SIG-M5 (cell line): ENCODE measurements around the gene CRACR2B.

Experiments used
- DNase-seq: peaks from one replicate; lab custom pipeline; 2025; lab: John Stamatoyannopoulos, UW

Gene CRACR2B

DNA sequence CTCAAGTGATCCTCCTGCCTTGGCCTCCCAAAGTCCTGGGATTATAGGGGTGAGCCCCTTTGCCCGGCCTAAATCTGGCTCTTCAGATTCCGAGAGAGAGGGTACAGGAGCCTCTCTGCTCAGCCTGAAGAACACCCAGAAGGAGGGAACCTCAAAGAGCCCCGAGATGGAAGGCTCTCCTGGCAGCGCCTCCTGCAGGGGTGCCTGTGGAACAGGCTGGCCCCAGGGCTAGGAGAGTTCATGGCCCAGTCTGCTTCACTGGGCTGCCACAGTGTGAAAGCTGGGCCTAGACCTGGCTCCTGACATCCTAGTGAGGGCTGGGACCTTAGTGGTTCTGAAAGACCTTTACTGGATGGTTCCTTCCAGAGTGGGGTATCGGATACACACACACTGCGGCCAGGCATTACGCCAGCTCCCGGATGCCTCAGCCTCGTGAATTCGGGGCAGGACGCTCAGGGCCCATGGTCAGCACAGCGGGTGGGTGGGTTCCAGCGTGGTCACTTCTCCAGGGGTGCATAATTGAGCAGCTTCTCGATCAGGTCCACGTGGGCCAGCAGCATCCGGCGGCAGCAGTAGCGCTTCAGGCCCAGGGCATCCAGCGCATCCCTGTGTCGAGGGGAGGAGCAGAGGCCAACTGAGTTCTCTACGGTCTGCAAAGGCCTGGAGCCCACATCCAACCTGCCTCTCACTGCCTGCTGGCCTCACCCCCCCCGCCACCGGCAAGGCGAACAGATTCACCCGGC is 12.3 kb downstream of the CRACR2B start:
- no peak for DNase-seq

DNA sequence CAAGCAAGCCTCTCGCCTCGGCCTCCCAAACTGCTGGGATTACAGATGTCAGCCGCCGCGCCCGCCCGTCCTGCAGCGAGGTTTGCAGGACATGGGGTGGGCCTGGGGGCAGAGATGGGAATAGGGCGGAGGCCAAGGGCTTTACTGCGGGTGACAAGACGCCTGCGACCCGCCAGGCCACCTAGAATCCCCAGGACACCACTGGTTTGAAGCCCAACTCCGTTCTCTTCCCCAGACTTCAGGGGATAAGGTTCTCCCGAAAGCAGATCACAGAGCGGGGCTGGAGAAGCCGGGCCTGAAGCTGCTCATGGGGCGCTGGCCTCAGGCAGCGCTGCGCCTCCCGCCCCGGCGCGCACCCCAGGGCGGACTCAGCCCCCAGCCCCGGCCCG is 14.3 kb downstream of the CRACR2B start:
- no peak for DNase-seq

DNA sequence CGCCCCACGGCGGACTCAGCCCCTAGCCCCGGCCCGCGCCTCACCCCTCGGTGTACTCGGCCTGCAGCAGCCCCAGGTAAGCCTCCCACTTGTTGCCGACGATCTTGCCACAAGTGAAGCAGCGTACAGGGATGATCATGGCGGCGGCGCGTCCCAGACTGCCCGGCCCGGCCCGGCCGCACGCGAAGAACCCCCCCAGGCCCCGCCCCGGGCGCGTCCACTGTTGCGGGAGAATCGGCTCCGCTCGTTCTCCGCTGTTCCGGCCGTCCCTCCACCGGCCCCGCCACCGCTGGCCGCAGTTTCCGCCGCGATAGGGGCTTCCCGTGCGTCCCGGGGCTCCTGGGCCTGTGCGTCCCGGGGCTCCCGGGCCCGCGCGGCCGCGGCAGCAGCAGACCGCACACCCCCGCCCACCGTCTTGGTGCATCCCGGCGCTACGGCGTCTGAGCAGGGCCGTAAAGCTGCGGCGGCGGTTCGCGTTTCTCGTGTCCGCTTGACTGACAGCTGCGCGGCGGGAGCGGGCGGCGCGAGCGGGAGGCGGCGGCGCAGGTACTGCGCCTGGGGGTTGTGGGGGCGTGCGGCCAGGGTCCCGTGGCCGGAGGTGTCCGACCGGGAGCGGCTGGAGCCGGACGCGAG is 14.8 kb downstream of the CRACR2B start, which contains the start of the genes POLR2L and TSPAN4:
Gene POLR2L (minus strand): TSS at position 160 of the 633 bp plus-strand sequence. CDS start 21 bp downstream, at position 139.
Gene TSPAN4 (plus strand): TSS at position 483 of the 633 bp plus-strand sequence. CDS start 7,453 bp downstream, outside the sequence.
- no peak for DNase-seq

DNA sequence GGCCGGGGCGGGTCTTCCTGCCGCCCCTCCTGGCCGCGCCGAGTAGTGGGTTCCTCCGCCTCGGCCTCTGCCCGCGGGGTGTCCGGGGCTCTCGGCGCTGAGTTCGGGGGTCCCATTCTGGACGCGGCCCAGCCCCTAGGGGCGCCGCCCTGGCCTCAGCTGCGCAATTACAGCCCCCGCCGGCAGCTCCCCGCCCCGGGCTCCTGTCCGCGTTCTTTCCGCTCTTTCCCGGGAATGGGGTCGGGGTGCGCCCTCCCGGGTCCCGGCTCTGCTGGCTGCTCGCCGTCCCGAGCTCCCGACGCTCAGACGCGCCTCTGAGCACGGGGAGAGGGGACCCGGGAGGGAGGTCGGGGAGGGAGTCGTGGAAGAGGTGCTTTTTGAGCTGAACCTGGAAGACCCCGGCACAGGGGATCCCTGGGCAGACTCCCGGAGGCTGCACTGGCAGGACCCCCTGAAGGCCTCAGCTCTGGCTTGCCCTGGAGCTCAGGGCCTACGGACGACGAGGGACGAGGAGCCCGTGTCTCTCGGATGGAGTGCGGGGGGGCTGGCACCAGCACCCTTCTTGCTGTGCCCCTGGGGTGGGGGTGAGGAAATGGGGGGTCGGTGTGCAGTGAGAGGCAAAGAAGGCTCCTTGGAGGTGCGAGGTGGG is 15.5 kb downstream of the CRACR2B start:
- no peak for DNase-seq

DNA sequence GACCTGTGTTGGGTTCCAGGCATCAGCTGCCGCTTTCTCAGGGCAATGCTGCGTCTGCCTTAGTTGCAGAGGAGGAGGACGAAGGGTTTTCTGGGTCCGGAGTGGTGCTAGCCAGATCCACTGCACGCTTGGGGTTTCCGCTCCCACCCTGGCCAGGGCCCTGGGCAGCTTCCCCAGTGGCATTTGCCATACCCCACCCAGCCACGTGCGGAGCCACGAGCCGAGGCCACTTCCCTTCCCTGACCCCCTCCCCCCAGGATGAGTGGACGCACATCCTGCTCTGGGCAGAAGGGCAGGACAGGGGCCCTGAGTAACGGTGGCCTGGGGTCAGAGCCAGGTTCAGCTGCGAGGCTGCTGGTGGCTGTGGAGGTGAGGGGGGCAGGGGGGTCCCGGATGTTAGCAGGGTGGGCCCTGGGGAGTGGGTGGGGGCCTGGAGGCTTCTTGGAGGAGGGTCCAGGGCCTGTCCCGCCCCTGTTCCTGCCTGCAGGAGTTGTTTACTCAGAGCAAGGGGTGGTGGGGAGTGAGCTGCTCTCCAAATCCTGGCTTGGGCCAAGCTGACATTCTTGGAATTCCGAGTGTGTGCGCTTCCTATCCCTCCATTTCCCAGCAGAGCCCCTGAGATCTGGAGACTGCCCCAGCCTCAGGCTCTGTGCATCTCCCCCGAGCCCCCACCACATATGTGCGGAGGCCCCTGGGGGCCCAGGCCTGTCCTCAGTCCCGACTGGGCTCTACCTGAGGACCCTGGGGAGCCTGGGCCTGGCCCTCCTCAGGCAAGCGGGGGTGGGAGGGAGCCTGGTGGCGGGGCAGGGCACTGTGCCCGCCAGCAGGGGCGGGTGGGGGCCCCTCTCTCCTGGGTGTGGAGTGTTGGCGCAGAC is 16.3 kb downstream of the CRACR2B start:
- DNase-seq = no peak

DNA sequence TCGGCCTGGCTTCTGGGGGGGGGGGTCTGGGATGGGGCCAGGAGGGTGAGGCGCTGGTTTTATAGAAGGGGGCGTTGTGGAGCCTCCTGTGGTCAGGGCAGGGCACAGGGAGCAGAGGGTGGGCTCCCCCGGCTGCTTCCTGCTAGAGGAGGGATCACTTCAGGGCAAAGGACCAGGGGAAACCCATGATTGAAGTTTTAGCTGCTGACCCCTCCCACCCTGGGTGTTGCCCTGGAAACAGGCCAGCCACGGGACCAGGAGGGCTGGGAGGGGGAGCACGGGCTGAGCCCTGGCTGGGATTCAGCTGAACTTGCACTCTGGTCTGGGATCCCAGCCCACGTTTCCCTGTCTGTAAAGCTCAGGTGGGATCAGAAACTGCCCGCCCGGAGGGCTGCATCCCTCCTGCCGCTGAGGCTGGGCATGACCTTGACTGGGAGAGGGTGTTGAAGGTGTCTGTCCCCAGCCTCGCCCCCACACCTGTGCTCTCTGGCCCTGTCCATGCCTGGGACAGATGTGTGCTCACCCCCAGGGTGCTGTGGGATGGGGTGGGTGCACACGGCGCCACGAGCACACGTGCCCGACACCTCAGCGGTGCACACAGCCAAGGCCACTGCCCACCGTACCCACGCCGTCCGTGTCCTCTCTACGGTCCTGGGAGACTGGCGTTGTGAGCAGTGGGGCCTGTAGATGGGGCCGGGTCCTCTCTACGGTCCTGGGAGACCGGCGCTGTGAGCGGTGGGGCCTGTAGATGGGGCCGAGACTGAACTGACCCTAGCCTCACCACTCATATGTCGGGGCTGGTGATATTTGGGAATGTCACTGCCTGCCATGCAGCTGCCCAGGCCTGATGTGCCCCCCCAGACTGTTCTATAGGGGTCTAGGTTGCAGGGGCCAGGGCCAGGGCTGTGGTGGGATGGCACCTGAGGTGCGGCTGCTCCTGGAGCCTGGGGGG is 17.2 kb downstream of the CRACR2B start:
- DNase-seq = no peak

DNA sequence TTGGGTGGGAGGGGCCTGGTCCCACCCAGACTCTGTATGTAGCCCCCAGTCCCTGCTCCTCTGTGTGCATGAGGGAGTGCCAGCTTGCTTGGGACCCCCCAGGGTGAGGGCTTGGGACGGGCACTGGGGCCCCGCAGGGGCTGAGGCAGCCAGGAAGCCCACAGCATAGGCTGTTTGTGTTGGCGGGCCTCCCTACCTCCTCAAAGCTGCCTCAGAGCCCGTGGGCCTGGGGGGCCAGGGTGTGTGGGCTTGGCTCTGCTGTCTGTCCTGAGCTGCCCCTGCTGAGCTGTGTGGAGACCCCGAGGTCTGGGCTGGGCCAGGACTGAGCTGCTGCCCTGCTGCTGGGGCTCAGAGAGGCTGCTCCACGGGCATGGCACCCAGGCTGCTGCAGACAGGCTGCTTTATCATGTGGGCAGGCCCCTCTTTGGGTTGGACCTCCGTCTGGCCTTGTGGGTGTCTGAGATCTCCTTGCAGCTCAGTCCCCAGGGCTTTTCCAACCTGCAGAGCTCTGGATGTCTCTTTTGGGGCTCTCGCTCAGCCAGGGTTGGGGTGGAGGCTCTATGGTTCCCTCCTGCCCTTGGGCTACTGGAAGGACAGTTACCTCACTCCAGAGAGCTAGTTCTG is 18.3 kb downstream of the CRACR2B start:
- DNase-seq = no peak

DNA sequence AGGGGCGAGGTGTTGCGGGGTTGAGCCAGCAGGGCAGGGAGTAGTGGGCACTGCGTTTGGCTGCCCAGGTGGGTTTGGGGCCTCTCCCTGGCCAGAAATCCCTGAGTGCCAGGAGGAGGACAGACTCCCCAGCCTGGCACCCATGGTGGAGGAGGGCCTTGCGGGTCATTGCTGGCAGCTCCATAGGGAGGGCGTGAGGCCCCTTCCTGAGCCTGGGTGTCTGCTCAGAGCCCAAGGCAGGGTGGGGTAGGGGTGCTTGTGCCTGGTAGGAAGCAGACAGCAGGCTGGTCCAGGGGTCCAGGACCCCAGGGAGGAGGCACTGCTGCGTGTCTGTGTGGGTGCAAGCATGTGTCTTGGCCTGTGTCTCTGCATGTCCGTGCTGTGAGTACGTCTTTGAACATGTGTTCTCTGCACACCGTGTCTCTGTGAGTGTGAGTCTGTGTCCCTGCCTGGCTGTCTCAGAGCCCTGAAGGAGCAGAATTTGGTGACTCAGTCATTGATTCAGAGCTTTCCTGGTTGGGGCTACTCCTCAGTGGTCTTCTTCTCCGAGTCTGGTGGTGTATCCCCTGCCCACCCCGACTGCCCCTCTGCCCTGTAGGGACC is 18.9 kb downstream of the CRACR2B start:
- no peak for DNase-seq

DNA sequence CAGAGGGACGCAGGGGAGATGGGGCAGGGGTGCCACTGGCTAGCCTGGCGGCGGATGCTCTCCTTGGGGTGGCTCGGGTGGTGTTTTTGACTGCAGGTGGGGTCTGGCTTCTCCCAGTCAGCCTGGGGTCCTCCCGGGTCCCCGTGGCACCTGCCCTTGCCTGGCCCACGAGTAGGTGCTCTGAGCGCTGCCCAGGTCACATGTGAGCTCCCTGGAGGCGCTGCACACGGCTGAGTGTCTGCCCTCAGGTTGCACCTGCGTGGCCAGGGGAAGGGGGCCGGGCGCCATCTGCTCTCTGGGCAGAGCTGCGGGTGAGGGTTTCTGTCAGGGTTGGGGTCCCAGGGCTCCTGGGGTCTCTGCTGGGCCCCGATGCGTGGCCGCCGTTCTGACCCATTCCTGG is 20.2 kb downstream of the CRACR2B start:
- no peak for DNase-seq

DNA sequence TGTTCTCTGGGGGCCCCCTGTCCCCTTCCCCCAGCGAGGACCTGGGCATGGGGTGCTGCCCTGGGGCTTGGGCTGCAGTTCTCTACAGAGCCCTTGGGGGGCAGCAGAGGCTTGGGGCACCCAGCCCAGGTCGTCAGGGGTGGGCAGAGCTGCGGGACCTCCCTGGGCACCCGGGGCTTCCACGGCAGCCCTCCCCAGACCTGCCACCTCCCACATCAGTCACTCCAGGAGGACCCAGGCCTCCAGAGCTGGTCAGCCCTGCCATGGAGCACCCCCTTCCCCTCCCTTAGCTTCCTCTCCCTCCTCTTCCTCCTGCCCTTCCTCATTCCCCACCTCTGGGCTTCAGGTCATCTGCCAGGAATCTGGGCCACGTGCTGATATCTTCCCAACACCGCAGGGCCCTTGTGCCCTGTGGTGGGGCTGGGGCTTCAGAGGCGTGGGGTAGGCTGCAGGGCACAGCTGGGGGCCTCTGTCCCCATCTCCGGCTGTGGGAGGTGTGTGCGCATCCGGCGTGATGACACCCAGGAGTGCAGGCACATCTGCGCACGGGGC is 20.7 kb downstream of the CRACR2B start:
- DNase-seq = no peak

DNA sequence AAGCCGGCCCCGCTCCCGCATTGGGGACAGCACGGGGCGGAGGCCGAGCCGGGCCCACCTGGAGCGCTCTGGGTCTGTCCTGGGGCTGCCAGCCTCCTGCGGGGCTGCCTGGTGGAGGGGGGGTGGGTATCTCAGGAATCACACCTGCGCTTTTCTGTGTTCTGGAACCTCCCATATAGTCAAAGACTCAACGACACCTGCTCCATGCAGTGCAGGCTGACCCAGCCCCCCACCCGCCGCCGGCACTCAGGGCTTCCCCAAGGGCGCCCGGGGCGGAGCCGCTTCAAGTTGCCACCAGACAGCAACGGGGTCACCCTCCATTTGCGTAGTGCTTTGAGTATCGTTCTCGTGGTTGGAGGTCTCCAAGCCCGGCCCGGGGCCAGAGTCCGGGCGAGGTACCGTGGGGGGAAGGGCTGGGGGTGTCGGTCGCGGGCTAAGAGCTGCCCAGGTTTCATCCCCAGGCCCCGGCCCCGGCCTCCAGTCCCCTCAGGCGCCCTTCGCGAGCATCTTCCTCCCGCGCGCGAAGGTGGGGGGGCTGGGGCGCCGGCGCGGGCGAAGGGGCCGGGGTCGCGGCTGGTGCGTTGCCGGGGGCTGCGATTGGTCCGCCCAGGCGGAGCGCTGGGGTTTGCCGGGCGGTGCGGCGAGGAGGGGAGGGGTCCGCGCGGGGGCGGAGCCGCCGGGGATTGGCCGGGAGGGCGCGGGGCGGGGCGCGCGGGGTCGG is 21.5 kb downstream of the CRACR2B start:
- DNase-seq = no peak

DNA sequence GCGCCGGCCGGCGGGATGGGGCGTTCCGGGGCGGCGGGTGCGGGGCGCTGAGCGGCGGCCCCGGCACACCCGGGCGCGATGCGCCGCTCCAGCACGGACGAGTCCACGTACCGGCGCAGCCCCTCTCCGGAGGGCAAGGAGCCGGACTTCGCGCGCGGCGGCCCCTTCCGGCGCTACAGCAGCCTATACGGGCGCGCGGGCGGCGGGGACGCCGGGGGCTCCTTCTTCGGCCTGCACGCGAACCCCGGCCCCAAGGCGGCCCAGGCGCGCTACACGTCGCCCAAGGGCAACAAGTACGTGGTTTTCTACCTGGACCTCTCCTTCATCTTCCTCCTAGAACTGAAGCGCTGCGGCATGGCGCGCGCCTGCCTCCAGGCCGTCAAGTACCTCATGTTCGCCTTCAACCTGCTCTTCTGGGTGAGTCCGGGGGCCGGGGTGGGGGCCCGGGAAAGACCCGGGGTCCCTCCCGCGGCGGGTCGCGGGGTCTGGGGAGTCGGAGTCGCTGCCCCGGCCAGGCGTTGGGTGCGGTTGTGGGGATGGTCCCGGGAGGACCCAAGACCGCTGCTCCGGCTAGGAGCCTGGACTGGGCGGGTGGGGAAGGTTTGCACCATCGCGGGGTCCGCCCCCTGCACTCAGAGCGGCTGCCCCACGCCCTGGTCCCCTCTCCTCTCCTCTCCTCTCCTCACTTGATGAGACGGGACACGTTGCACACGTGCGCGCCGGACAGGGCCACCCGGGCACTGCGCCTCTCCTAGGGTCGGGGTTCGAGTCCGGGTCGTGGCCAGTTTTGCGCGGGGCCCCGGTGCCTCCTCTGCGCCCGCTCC is 22.4 kb downstream of the CRACR2B start:
- DNase-seq = no peak

DNA sequence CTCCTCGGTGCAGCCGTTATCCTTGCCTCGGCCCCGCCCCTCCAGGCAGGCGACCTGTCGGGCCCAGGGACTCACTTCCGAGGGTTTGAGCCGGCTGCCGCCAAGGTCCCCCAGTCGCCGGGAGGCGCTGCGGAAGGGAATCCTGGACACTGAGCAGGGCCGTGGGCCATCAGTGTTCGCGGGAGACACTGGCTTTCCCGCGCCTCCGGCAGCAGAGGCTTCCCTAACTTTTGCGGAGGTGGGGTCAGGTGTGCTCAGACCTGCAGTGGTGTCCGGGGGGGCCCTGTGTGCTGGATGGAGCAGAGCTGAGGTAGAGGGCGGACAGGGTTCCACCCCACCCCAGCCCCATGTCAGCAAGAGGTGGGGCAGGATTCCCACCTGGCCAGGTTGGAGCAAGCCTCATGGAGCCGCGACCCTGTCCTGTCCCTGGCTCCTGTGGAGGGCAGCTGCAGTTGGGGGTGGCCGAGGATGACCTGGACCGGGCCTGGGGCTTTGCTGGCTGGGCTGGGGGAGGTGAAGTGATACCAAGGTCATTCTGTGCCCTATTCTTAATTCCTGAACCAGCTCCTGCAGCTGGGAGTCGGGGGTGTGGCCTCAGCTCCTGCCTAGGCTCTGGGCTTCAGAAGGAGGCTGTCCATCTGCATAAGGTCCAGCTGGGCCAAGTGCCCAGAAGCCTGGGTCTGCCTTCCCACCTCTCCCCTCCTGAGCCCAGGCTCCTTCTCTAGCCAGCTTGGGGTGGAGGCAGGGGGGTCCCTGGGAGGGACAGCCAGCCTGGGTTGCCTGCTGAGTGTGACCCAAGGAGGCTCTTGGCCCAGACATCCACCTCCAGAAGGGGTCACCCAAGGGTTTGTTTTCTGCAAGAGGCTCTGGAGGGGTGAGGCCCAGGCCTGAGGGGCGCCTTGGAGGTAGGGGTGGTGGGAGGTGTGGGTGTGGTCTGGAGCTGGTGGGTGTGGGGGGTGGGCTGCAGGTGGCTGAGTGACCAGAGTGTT is 23.4 kb downstream of the CRACR2B start:
- DNase-seq = no peak

DNA sequence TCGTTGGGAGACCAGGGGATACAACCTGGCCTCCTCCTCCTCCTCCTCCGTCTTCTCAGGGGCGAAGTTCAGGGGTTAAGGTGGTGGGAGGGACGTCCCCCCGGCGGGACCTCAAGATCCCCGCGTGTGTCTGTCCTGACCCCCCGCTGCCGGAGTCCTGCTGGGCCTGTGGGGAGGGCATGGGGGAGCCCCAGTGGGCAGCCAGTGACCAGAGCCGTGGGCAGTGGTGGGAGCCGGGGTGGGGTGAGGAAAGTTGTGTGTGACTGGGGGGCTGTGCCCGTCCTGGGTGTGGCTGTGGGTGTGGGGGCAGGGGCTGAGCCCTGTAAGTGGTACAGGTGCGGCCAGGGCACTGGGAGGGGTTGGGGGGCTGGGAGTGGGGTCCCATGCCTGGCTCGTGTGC is 25.0 kb downstream of the CRACR2B start:
- no peak for DNase-seq

DNA sequence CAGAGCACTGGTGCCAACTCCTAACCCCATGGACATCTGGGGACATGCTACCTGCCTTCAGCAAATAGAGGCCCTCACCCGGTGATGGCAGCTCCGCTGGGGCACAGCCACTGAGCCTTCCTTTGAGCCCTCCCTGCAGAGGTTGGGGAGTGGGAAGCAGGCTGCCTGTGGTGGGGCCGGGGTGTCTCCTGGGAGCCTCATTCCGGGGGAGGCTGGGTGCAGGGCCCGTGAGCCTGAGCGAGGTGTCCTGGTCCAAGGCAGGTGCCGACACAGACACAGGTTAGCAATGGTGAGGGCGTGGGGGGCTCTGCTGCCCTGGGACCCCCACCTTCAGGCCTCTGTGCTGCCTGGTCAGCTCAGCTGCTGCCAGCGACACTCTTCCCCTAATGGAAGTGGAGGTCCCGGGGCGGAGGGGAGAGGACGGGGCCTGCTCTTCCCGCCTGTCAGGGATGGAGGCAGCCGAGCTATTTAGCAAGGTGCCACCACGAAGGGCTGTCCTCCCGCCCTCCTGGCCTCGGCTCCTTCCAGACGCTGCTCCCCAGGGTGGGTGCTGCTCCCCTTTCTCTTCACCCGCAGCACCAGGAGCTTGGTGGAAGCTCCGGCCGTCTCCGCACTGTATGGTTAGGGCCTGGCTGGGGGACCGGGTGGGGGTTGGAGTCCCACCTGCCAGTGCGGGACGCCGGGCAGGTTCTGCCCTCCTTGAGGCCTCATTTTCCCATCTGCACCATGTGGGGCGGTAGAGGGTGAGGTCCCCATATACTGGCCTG is 26.1 kb downstream of the CRACR2B start:
- no peak for DNase-seq
